SJCRH30 (cell line): ENCODE measurements around the gene FGF2. TPM values are rescaled to one million over a fixed set of nuclear protein-coding genes. Genes with fewer than 3 reads are reported as not detected.
"Not testable (repeated sequence)": the region's sequence is repeated elsewhere in the genome, so short reads cannot be mapped to it uniquely, and the experiment has no call there.

Experiments used
- DNase-seq, 2 experiments: peaks; one replicate each; pipeline ENCODE4 v3.0.0-alpha.2; 2015 to 2020
- H3K27ac ChIP-seq: fragments of 250-450 bp; sonication (Bioruptor Pico); 2 replicates; pipeline ENCODE4 v1.5.1; 2020; ENCODE audit warnings: mild to moderate bottlenecking, moderate library complexity
- H3K27me3 ChIP-seq: fragments of 250-450 bp; sonication (Bioruptor Pico); 2 replicates; pipeline ENCODE4 v1.5.1; 2020; ENCODE audit warnings: mild to moderate bottlenecking, moderate library complexity
- H3K36me3 ChIP-seq: fragments of 250-450 bp; sonication (Bioruptor Pico); 2 replicates; pipeline ENCODE4 v1.5.1; 2020; ENCODE audit warnings: mild to moderate bottlenecking, moderate library complexity
- H3K4me1 ChIP-seq: fragments of 250-450 bp; sonication (Bioruptor Pico); 2 replicates; pipeline ENCODE4 v1.5.1; 2020; ENCODE audit warnings: mild to moderate bottlenecking, moderate library complexity
- H3K4me3 ChIP-seq: fragments of 250-450 bp; sonication (Bioruptor Pico); 2 replicates; pipeline ENCODE4 v1.5.1; 2020; ENCODE audit warnings: mild to moderate bottlenecking, moderate library complexity
- H3K9me3 ChIP-seq: fragments of 250-450 bp; sonication (Bioruptor Pico); replicated peaks from 2 replicates; pipeline ENCODE4 v1.5.1; 2020; ENCODE audit warnings: mild to moderate bottlenecking, moderate library complexity
- total RNA-seq: library from RNA; depleted of rRNA; stranded (reverse); fragments of >200 nt; shearing (Covaris generic); gene quantifications from 2 replicates; pipeline ENCODE4 v1.2.3, GENCODE V29; 2014; rRNA removed

FGF2 gene
- total RNA-seq, 1 experiment from 2014 or later = 11.7 TPM

GRCh38 chr4:122932763-122933162 lies 106.1 kb downstream of the FGF2 start:
- no peak overlapping the region for H3K27ac ChIP-seq
- H3K27me3 ChIP-seq = no peaks in the 10 kb centered on the region
- H3K9me3 ChIP-seq = no peaks in the 10 kb centered on the region
- no peaks in the 10 kb centered on the region for H3K4me1 ChIP-seq
- H3K4me3 ChIP-seq = no peak overlapping the region
- DNase-seq = no peak
- peaks cover 71% of the 10 kb centered on the region for H3K36me3 ChIP-seq

- H3K4me3 ChIP-seq, H3K27ac ChIP-seq, DNase-seq, H3K27me3 ChIP-seq, H3K9me3 ChIP-seq, H3K4me1 ChIP-seq: not testable (repeated sequence)
- peaks cover 54% of the 10 kb centered on the region for H3K36me3 ChIP-seq
Observed at GRCh38 chr4:122945136-122945535, 118.5 kb downstream of the FGF2 start.

DNA sequence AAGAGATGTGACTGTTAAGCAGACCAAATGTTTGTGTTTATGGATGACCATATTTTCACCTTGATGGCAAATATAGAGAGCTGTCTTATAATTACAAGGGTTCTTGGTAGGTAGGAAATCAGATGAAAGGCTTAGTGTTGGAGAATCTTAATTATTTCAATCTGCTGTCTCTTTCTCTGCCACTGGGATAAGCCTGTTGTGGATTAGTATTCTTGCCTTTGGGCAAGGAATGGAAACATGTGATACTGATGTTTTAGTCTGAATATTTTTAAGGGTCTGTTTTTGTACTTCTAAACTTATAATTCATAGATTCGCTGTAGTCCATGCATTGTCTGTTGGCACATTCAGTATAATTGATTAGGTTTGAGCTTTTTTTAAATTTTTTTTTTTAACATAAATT lies 119.5 kb downstream of the FGF2 start:
- H3K4me1 ChIP-seq = no peaks in the 10 kb centered on the region
- no peak overlapping the region for H3K4me3 ChIP-seq
- no peak for DNase-seq
- no peak overlapping the region for H3K27ac ChIP-seq
- H3K9me3 ChIP-seq = peaks cover 3% of the 10 kb centered on the region; the same call in 1 of the 2 replicates
- no peaks in the 10 kb centered on the region for H3K27me3 ChIP-seq
- peaks cover 61% of the 10 kb centered on the region for H3K36me3 ChIP-seq

Other genes with a start within 250 kb of the FGF2 start
- gene IL21, start 205.8 kb upstream of the FGF2 start, total RNA-seq = not detected in 2 replicates
- gene BBS12, start 94.1 kb upstream of the FGF2 start, total RNA-seq = 3.5 and 4.2 TPM in 2 replicates
- gene NUDT6, start 95.8 kb downstream of the FGF2 start, total RNA-seq = 9.3 and 11.1 TPM in 2 replicates